ENCODE measurements around the gene CACNG1.
"Not testable (repeated sequence)": the region's sequence is repeated elsewhere in the genome, so short reads cannot be mapped to it uniquely, and the experiment has no call there.

The CACNG1 gene

GRCh38 chr17:67093348-67093747 lies 49.0 kb downstream of the CACNG1 start:
- Histone ChIP-seq H4K20me1 (peaks cover 0 to 99% (median 13%) of the 10 kb centered on the region in 11 experiments; a peak in 14 of 22 replicates), H3K36me3 (peaks cover 62 to 96% (median 79%) of the 10 kb centered on the region in 11 experiments), H3K4me2 (no peak overlapping the region), H3K27ac (no peak overlapping the region), H3K4me3 (no peak overlapping the region), H3K9me3 (replicated peaks in 1 of 11) (no peaks in the 10 kb centered on the region), H3K4me1 (peaks cover 0 to 15% (median 2%) of the 10 kb centered on the region in 10 experiments; a peak in 4 of 20 replicates), H3K9ac (no peak overlapping the region), H3K27me3 (no peaks in the 10 kb centered on the region)
- no peak for TF ChIP-seq Cebpa-rat (IDR thresholded peaks at IDR 0.05)

DNA sequence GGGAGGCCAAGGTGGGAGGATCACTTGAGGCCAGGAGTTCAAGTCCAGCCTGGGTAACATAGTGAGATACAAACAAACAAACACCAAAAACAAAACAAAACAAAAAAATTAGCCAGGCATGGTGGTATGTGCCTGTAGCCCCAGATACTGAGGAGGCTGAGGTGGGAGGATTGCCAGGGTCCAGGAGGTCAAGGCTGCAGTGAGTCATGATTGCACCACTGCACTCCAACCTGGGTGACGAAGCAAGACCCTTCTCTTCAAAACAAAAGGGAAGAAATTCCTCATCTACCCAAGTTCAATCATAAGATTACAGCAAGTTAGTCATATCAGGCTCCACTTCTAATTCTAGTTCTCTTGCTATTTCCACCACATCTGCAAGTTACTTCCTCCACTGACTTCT lies 50.9 kb downstream of the CACNG1 start:
- not testable (repeated sequence) for H3K27me3 ChIP-seq; H3K27ac ChIP-seq; H3K9ac ChIP-seq; H3K4me3 ChIP-seq; H3K9me3 ChIP-seq (replicated peaks in 1 of 11)
- peak overlapping the region in 3 of 11 experiments; percentile 5 to 25 (median 16); a peak in 2 of 22 replicates for H3K4me2 ChIP-seq
- H4K20me1 ChIP-seq: peaks cover 0 to 100% (median 16%) of the 10 kb centered on the region in 11 experiments; a peak in 14 of 22 replicates
- peaks cover 61 to 98% (median 84%) of the 10 kb centered on the region in 11 experiments for H3K36me3 ChIP-seq
- H3K4me1 ChIP-seq: peaks cover 0 to 15% (median 2%) of the 10 kb centered on the region in 10 experiments; a peak in 4 of 20 replicates

- H3K4me3 ChIP-seq: no peak overlapping the region
- TF ChIP-seq Cebpa-rat (IDR thresholded peaks at IDR 0.05): no peak
- peaks cover 0 to 15% (median 2%) of the 10 kb centered on the region in 10 experiments; a peak in 4 of 20 replicates for H3K4me1 ChIP-seq
- no peaks in the 10 kb centered on the region for H3K27me3 ChIP-seq
- H3K9ac ChIP-seq: no peak overlapping the region
- peaks cover 0 to 100% (median 17%) of the 10 kb centered on the region in 11 experiments; a peak in 14 of 22 replicates for H4K20me1 ChIP-seq
- peak overlapping the region in 2 of 11 experiments; percentile 16 to 25; a peak in 2 of 22 replicates for H3K4me2 ChIP-seq
- H3K27ac ChIP-seq: no peak overlapping the region
- peaks cover 63 to 98% (median 84%) of the 10 kb centered on the region in 11 experiments for H3K36me3 ChIP-seq
- no peaks in the 10 kb centered on the region for H3K9me3 ChIP-seq (replicated peaks in 1 of 11)
These were observed 51.4 kb downstream of the CACNG1 start for GRCh38 chr17:67095803-67096202.

GRCh38 chr17:67096609-67097008 lies 52.3 kb downstream of the CACNG1 start:
- H3K27me3 ChIP-seq: no peaks in the 10 kb centered on the region
- no peak overlapping the region for H3K9ac ChIP-seq
- no peak overlapping the region for H3K4me2 ChIP-seq
- no peak overlapping the region for H3K27ac ChIP-seq
- H3K9me3 ChIP-seq (replicated peaks in 1 of 11): no peaks in the 10 kb centered on the region
- H3K36me3 ChIP-seq: peaks cover 69 to 98% (median 84%) of the 10 kb centered on the region in 11 experiments
- no peak overlapping the region for H3K4me3 ChIP-seq
- H4K20me1 ChIP-seq: peaks cover 0 to 100% (median 19%) of the 10 kb centered on the region in 11 experiments; a peak in 14 of 22 replicates
- no peak for TF ChIP-seq Cebpa-rat (IDR thresholded peaks at IDR 0.05)
- H3K4me1 ChIP-seq: peaks cover 0 to 17% (median 2%) of the 10 kb centered on the region in 10 experiments; a peak in 4 of 20 replicates

DNA sequence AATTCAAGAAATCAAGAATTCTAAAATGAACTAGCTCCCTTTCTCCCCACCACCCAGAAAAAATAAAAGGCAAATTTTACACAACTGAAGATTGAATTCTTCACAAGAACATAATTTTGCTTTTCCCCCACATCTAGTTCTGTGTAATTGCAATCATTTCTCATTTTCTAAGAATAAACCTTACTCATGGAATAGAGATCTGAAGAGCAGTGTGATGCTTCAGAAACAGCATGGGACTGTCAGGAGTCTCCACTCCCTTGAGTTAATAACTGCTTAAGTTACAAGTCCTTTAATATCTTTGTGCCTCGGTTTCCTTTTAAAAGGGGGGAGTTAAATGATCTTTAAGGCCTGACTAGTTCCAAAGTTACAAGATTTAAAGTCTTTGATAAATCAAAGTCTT lies 53.7 kb downstream of the CACNG1 start:
- no peak overlapping the region for H3K4me2 ChIP-seq
- H3K9me3 ChIP-seq (replicated peaks in 1 of 11): no peaks in the 10 kb centered on the region
- peaks cover 66 to 98% (median 83%) of the 10 kb centered on the region in 11 experiments for H3K36me3 ChIP-seq
- H3K9ac ChIP-seq: no peak overlapping the region
- no peak overlapping the region for H3K4me3 ChIP-seq
- peaks cover 0 to 100% (median 19%) of the 10 kb centered on the region in 11 experiments; a peak in 14 of 22 replicates for H4K20me1 ChIP-seq
- no peak for TF ChIP-seq Cebpa-rat (IDR thresholded peaks at IDR 0.05)
- no peaks in the 10 kb centered on the region for H3K27me3 ChIP-seq
- no peak overlapping the region for H3K27ac ChIP-seq
- peaks cover 0 to 20% (median 2%) of the 10 kb centered on the region in 10 experiments; a peak in 4 of 20 replicates for H3K4me1 ChIP-seq

- Histone ChIP-seq H3K36me3 (peaks cover 78 to 100% (median 90%) of the 10 kb centered on the region in 11 experiments), H3K27ac (peak overlapping the region in 2 of 11 experiments; percentile 5 to 33; a peak in 4 of 22 replicates), H4K20me1 (peaks cover 0 to 100% (median 6%) of the 10 kb centered on the region in 11 experiments; a peak in 11 of 22 replicates), H3K4me1 (peaks cover 0 to 26% (median 0%) of the 10 kb centered on the region in 10 experiments; a peak in 6 of 20 replicates), H3K4me2 (peak overlapping the region in 1 of 11 experiments; percentile 29; a peak in 1 of 22 replicates)
- H3K4me3 ChIP-seq; H3K9ac ChIP-seq; H3K27me3 ChIP-seq; H3K9me3 ChIP-seq (replicated peaks in 1 of 11): not testable (repeated sequence)
These were observed 60.3 kb downstream of the CACNG1 start for GRCh38 chr17:67104641-67105040.

GRCh38 chr17:67105213-67105612 lies 60.9 kb downstream of the CACNG1 start:
- Histone ChIP-seq H3K9me3 (replicated peaks in 1 of 11) (peaks cover 0 to 4% (median 0%) of the 10 kb centered on the region in 11 experiments; a peak in 2 of 22 replicates), H3K36me3 (peaks cover 82 to 100% (median 92%) of the 10 kb centered on the region in 11 experiments), H3K27me3 (no peaks in the 10 kb centered on the region), H3K27ac (peak overlapping the region in 3 of 11 experiments; percentile 5 to 67 (median 19); a peak in 6 of 22 replicates), H3K4me1 (peaks cover 0 to 26% (median 0%) of the 10 kb centered on the region in 10 experiments; a peak in 6 of 20 replicates), H3K9ac (no peak overlapping the region), H3K4me3 (no peak overlapping the region), H4K20me1 (peaks cover 0 to 100% (median 6%) of the 10 kb centered on the region in 11 experiments; a peak in 11 of 22 replicates), H3K4me2 (peak overlapping the region in 1 of 11 experiments; percentile 29; a peak in 1 of 22 replicates)
- TF ChIP-seq Cebpa-rat (IDR thresholded peaks at IDR 0.05): no peak

Data from BLaER1 treated with 17β-estradiol and CSF1 and Interleukin-3, amounts not matched to agents 10 nM and 100 nM (cell line).